IMR-90 (cell line): ENCODE measurements around the gene DNAH17.

Source experiments
- CEBPB ChIP-seq: IDR thresholded peaks from 2 replicates; pipeline ENCODE4 v1.6.1; 2012; ENCODE audit warnings: low read depth, low read length, improper control_type of control experiment
- CTCF ChIP-seq: conservative IDR thresholded peaks from 2 replicates; pipeline ENCODE4 v1.5.1; 2012; ENCODE audit warnings: mild to moderate bottlenecking, low read depth, low read length, improper control_type of control experiment
- FOS ChIP-seq: fragments of 150-350 bp; IDR thresholded peaks from 2 replicates; pipeline ENCODE4 v1.6.1; 2016; ENCODE audit warnings: low read depth, low read length
- MAZ ChIP-seq: IDR thresholded peaks from 2 replicates; pipeline ENCODE4 v1.6.1; 2012; ENCODE audit warnings: low read depth, mild to moderate bottlenecking, low read length, improper control_type of control experiment, moderate library complexity, borderline replicate concordance
- MXI1 ChIP-seq: IDR thresholded peaks from 2 replicates; pipeline ENCODE4 v1.6.1; 2012; ENCODE audit warnings: low read depth, mild to moderate bottlenecking, low read length, moderate library complexity, borderline replicate concordance
- POLR2A ChIP-seq: IDR thresholded peaks from 2 replicates; pipeline ENCODE4 v1.6.1; 2012; ENCODE audit warnings: mild to moderate bottlenecking, low read depth, low read length
- RCOR1 ChIP-seq: IDR thresholded peaks from 2 replicates; pipeline ENCODE4 v1.6.1; 2012; ENCODE audit warnings: mild to moderate bottlenecking, low read length, improper control_type of control experiment; ENCODE audit not compliant: insufficient replicate concordance
- USF2 ChIP-seq: fragments of 150-350 bp; IDR thresholded peaks from 2 replicates; pipeline ENCODE4 v1.6.1; 2017; ENCODE audit warnings: mild to moderate bottlenecking, antibody characterized with exemption, low read length, low read depth

- no peak for TF ChIP-seq CTCF
- no peak for TF ChIP-seq CEBPB
- TF ChIP-seq POLR2A: no peak
- no peak for TF ChIP-seq MAZ
- no peak for TF ChIP-seq MXI1
- no peak for TF ChIP-seq USF2
- no peak for TF ChIP-seq RCOR1
- TF ChIP-seq FOS: no peak
Observed at GRCh38 chr17:78541488-78542206, 35.5 kb downstream of the DNAH17 start.
